Measurements from ENCODE around the gene SRRD.

DNA sequence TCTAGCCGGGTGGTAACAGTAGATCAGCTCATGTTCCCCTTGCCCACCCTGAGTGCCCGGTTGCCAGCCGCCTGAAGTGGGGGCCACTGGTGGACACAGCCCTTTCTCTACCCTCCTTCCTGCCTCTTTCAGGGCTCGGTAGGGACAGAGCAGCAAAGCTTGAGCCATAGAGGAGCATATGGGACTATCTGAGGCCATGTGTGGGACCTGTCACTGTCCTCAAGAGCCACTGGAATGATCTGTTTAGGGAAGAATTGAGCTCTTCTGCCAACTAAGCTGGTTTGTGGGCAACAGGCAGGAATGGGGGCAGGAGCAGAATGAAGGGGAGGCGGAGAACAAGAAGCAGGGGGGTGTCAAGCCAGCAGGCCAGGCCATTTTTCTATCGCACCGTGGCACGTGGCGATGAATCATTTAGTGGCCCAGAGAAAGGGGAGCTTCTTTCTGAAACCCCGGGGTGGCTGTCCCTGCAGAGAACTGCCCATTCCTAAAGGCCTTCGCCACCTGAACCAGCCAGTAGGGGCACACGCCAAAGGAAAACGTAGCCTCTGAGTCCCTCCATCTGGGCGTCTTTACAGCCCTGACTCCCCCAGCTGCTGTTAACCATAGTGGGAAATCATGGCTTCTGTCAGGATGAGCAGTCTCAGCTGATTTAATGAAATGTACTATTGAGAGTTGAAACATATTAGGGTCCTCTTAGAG, 45.8 kb upstream of the SRRD start:
- TF ChIP-seq GABPA (IDR thresholded peaks at IDR 0.05; ENCODE audit: borderline replicate concordance, insufficient read depth, low read length), result no peak
- no peak for TF ChIP-seq CHD1 (IDR thresholded peaks at IDR 0.05; ENCODE audit: low read depth, low read length)
- no peak for TF ChIP-seq POLR2A (IDR thresholded peaks at IDR 0.05; ENCODE audit: control extremely low read depth in 1 of 2, low read depth in 2 of 2, low read length in 2 of 2)
- TF ChIP-seq CTBP2 (IDR thresholded peaks at IDR 0.05; ENCODE audit: borderline replicate concordance, insufficient read depth, insufficient read length, low read length), result no peak
- TF ChIP-seq CHD2 (IDR thresholded peaks at IDR 0.05; ENCODE audit: low read length), result no peak
- TF ChIP-seq, protein P1, sequence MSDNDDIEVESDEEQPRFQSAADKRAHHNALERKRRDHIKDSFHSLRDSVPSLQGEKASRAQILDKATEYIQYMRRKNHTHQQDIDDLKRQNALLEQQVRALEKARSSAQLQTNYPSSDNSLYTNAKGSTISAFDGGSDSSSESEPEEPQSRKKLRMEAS (IDR thresholded peaks at IDR 0.05), result no peak
- no peak for TF ChIP-seq SP2 (IDR thresholded peaks at IDR 0.05; ENCODE audit: low read length)
